MM.1S (cell line): ENCODE measurements around the gene PCDH9.

ENCODE experiments used
- DNase-seq: peaks from one replicate; pipeline ENCODE4 v3.0.0-alpha.2; 2015
- H2AFZ ChIP-seq: fragments of 300-600 bp; sonication (generic); 2 replicates; pipeline ENCODE4 v1.6.0; 2016; ENCODE audit warnings: antibody characterized with exemption, low read length
- H3F3A ChIP-seq: fragments of 300-600 bp; sonication (generic); 2 replicates; pipeline ENCODE4 v1.6.1; 2016; ENCODE audit warnings: mild to moderate bottlenecking, antibody characterized with exemption, low read length, moderate library complexity, mixed read lengths; ENCODE audit not compliant: insufficient read depth
- H3K27ac ChIP-seq: fragments of 300-600 bp; sonication (generic); 2 replicates; pipeline ENCODE4 v1.5.1; 2016; ENCODE audit warnings: mild to moderate bottlenecking, low read length
- H3K27me3 ChIP-seq: fragments of 300-600 bp; sonication (generic); replicated peaks from 2 replicates; pipeline ENCODE4 v1.6.0; 2016; ENCODE audit warnings: low read length; ENCODE audit not compliant: insufficient read depth
- H3K36me3 ChIP-seq: fragments of 300-600 bp; sonication (generic); replicated peaks from 2 replicates; pipeline ENCODE4 v1.6.1; 2016; ENCODE audit warnings: mild to moderate bottlenecking, low read length, mixed read lengths; ENCODE audit not compliant: insufficient read depth
- H3K4me1 ChIP-seq: fragments of 300-600 bp; sonication (generic); 2 replicates; pipeline ENCODE4 v1.6.1; 2016; ENCODE audit warnings: low read length, mixed read lengths
- H3K4me2 ChIP-seq: fragments of 300-600 bp; sonication (generic); 2 replicates; pipeline ENCODE4 v1.6.0; 2016; ENCODE audit warnings: low read depth, low read length
- H3K4me3 ChIP-seq: fragments of 300-600 bp; sonication (generic); 2 replicates; pipeline ENCODE4 v1.5.1; 2016; ENCODE audit warnings: low read length, mixed read lengths
- H3K79me2 ChIP-seq: fragments of 300-600 bp; sonication (generic); 2 replicates; pipeline ENCODE4 v1.6.1; 2016; ENCODE audit warnings: mixed run types, low read length, mixed read lengths
- H3K9ac ChIP-seq: fragments of 300-600 bp; sonication (generic); 2 replicates; pipeline ENCODE4 v1.6.1; 2016; ENCODE audit warnings: low read length, mixed read lengths
- H3K9me2 ChIP-seq: fragments of 300-600 bp; sonication (generic); replicated peaks from 2 replicates; pipeline ENCODE4 v1.6.1; 2016; ENCODE audit warnings: mild to moderate bottlenecking, low read length, mixed read lengths; ENCODE audit not compliant: insufficient read depth
- H3K9me3 ChIP-seq: fragments of 300-600 bp; sonication (generic); replicated peaks from 2 replicates; pipeline ENCODE4 v1.6.1; 2016; ENCODE audit warnings: mild to moderate bottlenecking, low read length, mixed read lengths; ENCODE audit not compliant: insufficient read depth
- H4K20me1 ChIP-seq: fragments of 300-600 bp; sonication (generic); 2 replicates; pipeline ENCODE4 v1.6.1; 2016; ENCODE audit warnings: mild to moderate bottlenecking, low read length, moderate library complexity, mixed read lengths; ENCODE audit not compliant: insufficient read depth
- EZH2 ChIP-seq: fragments of 300-600 bp; sonication (generic); optimal IDR thresholded peaks from 2 replicates; pipeline ENCODE3; 2017; ENCODE audit warnings: low read depth, mild to moderate bottlenecking, antibody characterized with exemption, low read length, mixed read lengths
- EZH2phosphoT487 ChIP-seq: fragments of 300-600 bp; sonication (generic); IDR thresholded peaks from 2 replicates; pipeline ENCODE4 v1.6.1; 2018; ENCODE audit warnings: antibody characterized with exemption, low read length
- TF ChIP-seq, protein P1 (sequence below): fragments of 300-600 bp; sonication (generic); IDR thresholded peaks from 2 replicates; pipeline ENCODE4 v1.5.1; 2016; ENCODE audit warnings: antibody characterized with exemption, low read length, mixed read lengths

The PCDH9 gene

DNA sequence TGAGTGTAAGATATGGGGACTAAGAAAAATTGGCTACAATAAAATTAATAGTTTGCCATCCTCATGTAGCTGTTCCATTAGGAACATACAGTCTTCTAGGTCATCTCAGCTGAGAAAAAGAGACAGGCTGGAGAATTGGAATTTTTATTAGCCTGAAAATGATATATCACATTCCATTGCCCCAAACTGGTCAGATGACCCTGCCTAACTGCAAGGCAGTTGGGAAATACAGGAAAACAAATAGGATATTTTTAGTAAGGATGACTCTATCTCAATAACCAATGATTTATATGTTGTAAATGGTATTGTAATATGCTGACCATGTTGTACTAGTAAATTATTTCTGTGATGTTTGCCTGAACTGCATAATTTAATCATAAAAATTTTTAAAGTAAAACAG, 673.8 kb downstream of the PCDH9 start:
- Histone ChIP-seq H3K4me3 (no peak overlapping the region), H4K20me1 (no peaks in the 10 kb centered on the region), H3K79me2 (no peaks in the 10 kb centered on the region), H3K27ac (no peak overlapping the region), H3K4me1 (0 out of 2 replicates have a peak, but pooled peaks cover 3% of the 10 kb centered on the region), H2AFZ (no peak overlapping the region), H3K4me2 (no peak overlapping the region), H3F3A (no peaks in the 10 kb centered on the region), H3K9me3 (no peaks in the 10 kb centered on the region), H3K36me3 (no peaks in the 10 kb centered on the region), H3K9me2 (no peaks in the 10 kb centered on the region), H3K9ac (no peak overlapping the region), H3K27me3 (no peaks in the 10 kb centered on the region)
- no peak for TF ChIP-seq EZH2phosphoT487
- no peak for TF ChIP-seq EZH2
- TF ChIP-seq, protein P1, sequence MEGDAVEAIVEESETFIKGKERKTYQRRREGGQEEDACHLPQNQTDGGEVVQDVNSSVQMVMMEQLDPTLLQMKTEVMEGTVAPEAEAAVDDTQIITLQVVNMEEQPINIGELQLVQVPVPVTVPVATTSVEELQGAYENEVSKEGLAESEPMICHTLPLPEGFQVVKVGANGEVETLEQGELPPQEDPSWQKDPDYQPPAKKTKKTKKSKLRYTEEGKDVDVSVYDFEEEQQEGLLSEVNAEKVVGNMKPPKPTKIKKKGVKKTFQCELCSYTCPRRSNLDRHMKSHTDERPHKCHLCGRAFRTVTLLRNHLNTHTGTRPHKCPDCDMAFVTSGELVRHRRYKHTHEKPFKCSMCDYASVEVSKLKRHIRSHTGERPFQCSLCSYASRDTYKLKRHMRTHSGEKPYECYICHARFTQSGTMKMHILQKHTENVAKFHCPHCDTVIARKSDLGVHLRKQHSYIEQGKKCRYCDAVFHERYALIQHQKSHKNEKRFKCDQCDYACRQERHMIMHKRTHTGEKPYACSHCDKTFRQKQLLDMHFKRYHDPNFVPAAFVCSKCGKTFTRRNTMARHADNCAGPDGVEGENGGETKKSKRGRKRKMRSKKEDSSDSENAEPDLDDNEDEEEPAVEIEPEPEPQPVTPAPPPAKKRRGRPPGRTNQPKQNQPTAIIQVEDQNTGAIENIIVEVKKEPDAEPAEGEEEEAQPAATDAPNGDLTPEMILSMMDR, result no peak
- DNase-seq, result no peak

DNA sequence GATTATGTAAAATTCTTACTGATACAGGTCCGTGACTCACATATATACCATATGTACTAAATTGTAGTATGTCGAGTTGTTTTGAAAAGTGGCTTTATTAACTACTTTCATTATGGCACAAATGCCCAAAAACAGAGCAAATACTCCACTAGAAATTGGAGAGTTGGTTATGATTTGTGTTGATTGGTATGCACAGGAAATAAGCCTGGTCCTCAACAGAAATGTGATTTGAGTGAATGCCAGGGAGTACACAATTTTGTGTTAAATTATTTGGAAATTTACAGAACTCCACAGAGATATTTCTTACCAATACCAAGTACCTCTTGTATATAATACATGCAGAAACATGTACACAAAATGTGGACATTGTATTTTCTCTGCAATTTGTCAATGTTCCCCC, 676.7 kb downstream of the PCDH9 start:
- H3K27me3 ChIP-seq, result no peaks in the 10 kb centered on the region

DNA sequence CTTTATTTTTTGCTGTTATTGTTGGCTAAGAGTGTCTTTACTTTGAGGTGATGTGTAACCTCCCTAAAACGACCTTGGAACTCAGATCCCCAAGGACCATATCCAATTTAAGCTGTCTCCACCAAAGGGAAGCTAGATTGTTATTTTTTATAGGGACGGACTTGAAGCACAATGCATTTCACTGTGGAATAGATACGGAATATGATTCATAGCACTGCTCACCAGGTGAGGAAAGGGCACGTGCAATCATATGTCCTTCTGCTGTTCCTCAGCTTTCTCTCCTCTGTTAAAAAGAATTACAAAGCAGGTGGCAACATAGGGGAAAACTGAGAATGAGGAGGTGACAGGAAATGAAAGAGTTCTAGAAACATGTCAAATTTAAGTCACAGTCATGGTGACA, 679.0 kb downstream of the PCDH9 start:
- H3K27me3 ChIP-seq, result no peaks in the 10 kb centered on the region
- H4K20me1 ChIP-seq, result no peaks in the 10 kb centered on the region
- no peaks in the 10 kb centered on the region for H3K36me3 ChIP-seq
- no peak overlapping the region for H3K4me2 ChIP-seq
- no peak overlapping the region for H3K4me3 ChIP-seq
- H3K9me2 ChIP-seq, result no peaks in the 10 kb centered on the region
- no peaks in the 10 kb centered on the region for H3F3A ChIP-seq
- H3K9me3 ChIP-seq, result no peaks in the 10 kb centered on the region
- no peak for DNase-seq
- no peak overlapping the region for H2AFZ ChIP-seq
- TF ChIP-seq, protein P1, result no peak
- no peak for TF ChIP-seq EZH2
- no peak for TF ChIP-seq EZH2phosphoT487
- no peak overlapping the region for H3K27ac ChIP-seq
- no peaks in the 10 kb centered on the region for H3K4me1 ChIP-seq
- H3K79me2 ChIP-seq, result no peaks in the 10 kb centered on the region
- H3K9ac ChIP-seq, result no peak overlapping the region

More for the DNA sequence above, 676.7 kb downstream of the PCDH9 start:
- H3K9me2 ChIP-seq, result no peaks in the 10 kb centered on the region
- no peaks in the 10 kb centered on the region for H3K79me2 ChIP-seq
- H3K9ac ChIP-seq, result no peak overlapping the region
- H3K9me3 ChIP-seq, result no peaks in the 10 kb centered on the region
- H3K4me1 ChIP-seq, result 0 out of 2 replicates have a peak, but pooled peaks cover 3% of the 10 kb centered on the region
- no peaks in the 10 kb centered on the region for H3K36me3 ChIP-seq
- no peak overlapping the region for H3K4me2 ChIP-seq
- no peak for DNase-seq
- no peak overlapping the region for H2AFZ ChIP-seq
- H3F3A ChIP-seq, result no peaks in the 10 kb centered on the region
- TF ChIP-seq EZH2 (no peak), EZH2phosphoT487 (no peak)
- TF ChIP-seq, protein P1, result no peak
- H4K20me1 ChIP-seq, result no peaks in the 10 kb centered on the region
- H3K4me3 ChIP-seq, result no peak overlapping the region
- no peak overlapping the region for H3K27ac ChIP-seq
